HL-60 (cell line): Measurements from ENCODE around the gene RBMXL3.

Source experiments
- DNase-seq, 2 experiments: peaks; one replicate each; pipeline ENCODE4 v3.0.0-alpha.2; 2010 to 2020; ENCODE audit warnings: low read depth in 1 of 2, low spot score in 1 of 2
- H3K27ac ChIP-seq: fragments of 250-450 bp; sonication (Bioruptor Pico); replicated peaks from 2 replicates; pipeline ENCODE4 v1.5.1; 2020; ENCODE audit warnings: mild to moderate bottlenecking, moderate library complexity
- H3K27me3 ChIP-seq: fragments of 250-450 bp; sonication (Bioruptor Pico); 2 replicates; pipeline ENCODE4 v1.5.1; 2021; ENCODE audit warnings: mild to moderate bottlenecking, moderate library complexity; ENCODE audit not compliant: insufficient read depth, poor library complexity, severe bottlenecking
- H3K4me3 ChIP-seq: replicated peaks from 2 replicates; pipeline ENCODE4 v1.5.1; 2011; ENCODE audit warnings: mild to moderate bottlenecking, control low read depth, low read length; ENCODE audit not compliant: insufficient read depth
- CTCF ChIP-seq: IDR thresholded peaks from one replicate; pipeline ENCODE4 v1.5.1; 2011; ENCODE audit warnings: low read length, control low read depth, inconsistent platforms; ENCODE audit not compliant: insufficient read depth
- GABPA ChIP-seq: IDR thresholded peaks from 2 replicates; pipeline ENCODE4 v1.6.1; 2012; ENCODE audit warnings: low read depth
- POLR2AphosphoS5 ChIP-seq: IDR thresholded peaks from 2 replicates; pipeline ENCODE4 v1.6.1; 2012; ENCODE audit warnings: low read depth
- REST ChIP-seq: IDR thresholded peaks from 2 replicates; pipeline ENCODE4 v1.6.1; 2012; ENCODE audit warnings: low read depth; ENCODE audit not compliant: insufficient replicate concordance
- SPI1 ChIP-seq: IDR thresholded peaks from 2 replicates; pipeline ENCODE4 v1.6.1; 2012; ENCODE audit warnings: low read depth, mild to moderate bottlenecking, borderline replicate concordance

Gene RBMXL3

GRCh38 chrX:115178473-115178872, 10.7 kb upstream of the RBMXL3 start:
- no peak for DNase-seq
- no peak overlapping the region for H3K27ac ChIP-seq
- no peaks in the 10 kb centered on the region for H3K27me3 ChIP-seq
- TF ChIP-seq REST: no peak
- TF ChIP-seq GABPA: no peak
- no peak for TF ChIP-seq CTCF
- TF ChIP-seq SPI1: no peak
- no peak overlapping the region for H3K4me3 ChIP-seq

GRCh38 chrX:115183980-115184379, 5.2 kb upstream of the RBMXL3 start:
- no peak for DNase-seq
- Histone ChIP-seq H3K27ac (no peak overlapping the region), H3K27me3 (no peaks in the 10 kb centered on the region), H3K4me3 (no peak overlapping the region)
- TF ChIP-seq CTCF: no peak
- no peak for TF ChIP-seq POLR2AphosphoS5
- no peak for TF ChIP-seq SPI1
- TF ChIP-seq GABPA: no peak
- no peak for TF ChIP-seq REST

DNA sequence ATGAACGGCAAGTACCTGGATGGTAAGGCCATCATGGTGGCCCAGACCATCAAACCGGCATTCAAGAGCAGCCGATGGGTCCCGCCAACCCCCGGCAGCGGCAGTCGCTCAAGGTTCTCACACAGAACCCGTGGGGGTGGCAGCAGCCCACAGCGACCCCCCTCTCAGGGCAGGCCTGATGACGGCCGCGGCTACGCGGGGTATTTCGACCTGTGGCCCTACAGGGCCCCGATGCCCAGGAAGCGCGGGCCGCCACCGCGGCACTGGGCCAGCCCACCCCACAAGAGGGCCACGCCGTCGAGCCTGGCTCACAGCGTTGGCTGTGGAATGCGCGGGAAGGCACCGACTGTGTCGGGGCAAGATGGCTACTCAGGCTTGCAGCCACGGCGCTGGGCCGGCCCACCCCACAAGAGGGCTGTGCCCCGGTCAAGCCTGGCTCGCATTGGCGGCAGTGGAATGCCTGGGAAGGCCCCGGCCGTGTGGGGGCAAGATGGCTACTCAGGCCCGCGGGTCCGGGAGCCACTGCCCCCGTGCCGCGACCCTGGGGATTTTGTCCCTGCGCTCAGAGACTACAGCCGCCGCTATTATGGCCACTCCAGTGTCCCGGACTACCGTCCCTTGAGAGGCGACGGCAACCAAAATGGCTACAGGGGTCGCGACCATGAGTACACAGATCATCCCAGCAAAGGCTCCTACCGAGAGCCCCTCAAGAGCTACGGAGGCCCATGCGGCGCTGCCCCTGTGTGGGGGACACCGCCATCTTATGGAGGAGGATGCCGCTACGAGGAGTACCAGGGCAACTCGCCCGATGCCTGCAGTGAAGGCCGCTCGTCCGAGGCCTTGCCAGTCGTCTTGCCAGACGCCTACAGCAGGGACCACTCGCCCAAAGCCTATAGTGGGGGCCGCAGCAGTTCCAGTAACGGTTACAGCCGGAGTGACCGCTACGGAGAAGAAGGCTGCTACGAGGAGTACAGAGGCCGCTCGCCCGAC, 731 bp downstream of the RBMXL3 start:
- Histone ChIP-seq H3K4me3 (no peak overlapping the region), H3K27ac (no peak overlapping the region), H3K27me3 (no peaks in the 10 kb centered on the region)
- no peak for DNase-seq
- TF ChIP-seq POLR2AphosphoS5 (no peak), SPI1 (no peak), GABPA (no peak), REST (no peak), CTCF (no peak)
